Activated T-cell treated with anti-CD3 and anti-CD28 coated beads for 4 hours (primary cell): Measurements from ENCODE around the gene ERCC1.

Experiments
- DNase-seq: peaks from one replicate; pipeline ENCODE4 v3.0.0-alpha.2; 2020

The ERCC1 gene

GRCh38 chr19:45358213-45358792 is 65.4 kb downstream of the ERCC1 start:
- no peak for DNase-seq

GRCh38 chr19:45357445-45357783 is 66.3 kb downstream of the ERCC1 start:
- no peak for DNase-seq
